Fibroblast of the aortic adventitia (primary cell): Measurements from ENCODE around the gene NELL1. TPM values are rescaled to one million over a fixed set of nuclear protein-coding genes. Genes with fewer than 3 reads are reported as not detected.

Experiments used
- DNase-seq: peaks from one replicate; pipeline ENCODE4 v3.0.0-alpha.2; 2010; ENCODE audit warnings: low read depth
- H3K4me3 ChIP-seq: 2 replicates; pipeline ENCODE4 v1.5.1; 2011; ENCODE audit warnings: low read depth, mild to moderate bottlenecking, control low read depth, low read length, moderate library complexity
- total RNA-seq: library from RNA; depleted of rRNA; stranded (reverse); fragments of >200 nt; gene quantifications from 2 replicates; pipeline ENCODE4 v1.2.3, GENCODE V29; 2012; ENCODE audit warnings: low replicate concordance
- TF ChIP-seq, protein P1 (sequence below): IDR thresholded peaks from 2 replicates; pipeline ENCODE4 v1.5.1; 2011; ENCODE audit warnings: mild to moderate bottlenecking, low read length, control low read depth, inconsistent platforms; ENCODE audit not compliant: insufficient read depth

Gene NELL1
- total RNA-seq, 1 donor = not detected

GRCh38 chr11:21053466-21053865 is 384.1 kb downstream of the NELL1 start:
- no peak for DNase-seq
- TF ChIP-seq, protein P1, sequence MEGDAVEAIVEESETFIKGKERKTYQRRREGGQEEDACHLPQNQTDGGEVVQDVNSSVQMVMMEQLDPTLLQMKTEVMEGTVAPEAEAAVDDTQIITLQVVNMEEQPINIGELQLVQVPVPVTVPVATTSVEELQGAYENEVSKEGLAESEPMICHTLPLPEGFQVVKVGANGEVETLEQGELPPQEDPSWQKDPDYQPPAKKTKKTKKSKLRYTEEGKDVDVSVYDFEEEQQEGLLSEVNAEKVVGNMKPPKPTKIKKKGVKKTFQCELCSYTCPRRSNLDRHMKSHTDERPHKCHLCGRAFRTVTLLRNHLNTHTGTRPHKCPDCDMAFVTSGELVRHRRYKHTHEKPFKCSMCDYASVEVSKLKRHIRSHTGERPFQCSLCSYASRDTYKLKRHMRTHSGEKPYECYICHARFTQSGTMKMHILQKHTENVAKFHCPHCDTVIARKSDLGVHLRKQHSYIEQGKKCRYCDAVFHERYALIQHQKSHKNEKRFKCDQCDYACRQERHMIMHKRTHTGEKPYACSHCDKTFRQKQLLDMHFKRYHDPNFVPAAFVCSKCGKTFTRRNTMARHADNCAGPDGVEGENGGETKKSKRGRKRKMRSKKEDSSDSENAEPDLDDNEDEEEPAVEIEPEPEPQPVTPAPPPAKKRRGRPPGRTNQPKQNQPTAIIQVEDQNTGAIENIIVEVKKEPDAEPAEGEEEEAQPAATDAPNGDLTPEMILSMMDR = no peak
- H3K4me3 ChIP-seq = no peak overlapping the region

- TF ChIP-seq, protein P1 = no peak
- no peak for DNase-seq
- no peak overlapping the region for H3K4me3 ChIP-seq
Observed at GRCh38 chr11:21056644-21057043, 387.3 kb downstream of the NELL1 start.

DNA sequence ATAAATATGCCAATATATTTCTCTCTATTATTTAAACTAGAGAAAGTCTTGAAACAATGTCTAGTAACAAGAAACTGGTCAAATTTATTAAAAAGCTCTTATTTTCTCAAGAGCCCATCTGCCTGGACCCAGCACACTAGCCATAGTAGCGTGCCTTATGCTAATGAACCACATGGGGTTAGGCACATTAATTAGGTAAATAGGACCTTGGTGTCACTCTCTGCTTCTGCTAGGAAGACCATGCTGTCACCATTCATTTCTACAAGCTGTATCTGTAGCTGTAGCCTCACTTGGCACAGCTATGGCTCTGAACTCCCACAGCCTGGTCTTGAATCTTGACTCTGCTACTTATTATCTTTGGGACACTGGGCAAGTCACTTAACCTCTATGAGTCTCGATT is 390.5 kb downstream of the NELL1 start:
- TF ChIP-seq, protein P1 = no peak
- no peak for DNase-seq
- H3K4me3 ChIP-seq = no peak overlapping the region

DNA sequence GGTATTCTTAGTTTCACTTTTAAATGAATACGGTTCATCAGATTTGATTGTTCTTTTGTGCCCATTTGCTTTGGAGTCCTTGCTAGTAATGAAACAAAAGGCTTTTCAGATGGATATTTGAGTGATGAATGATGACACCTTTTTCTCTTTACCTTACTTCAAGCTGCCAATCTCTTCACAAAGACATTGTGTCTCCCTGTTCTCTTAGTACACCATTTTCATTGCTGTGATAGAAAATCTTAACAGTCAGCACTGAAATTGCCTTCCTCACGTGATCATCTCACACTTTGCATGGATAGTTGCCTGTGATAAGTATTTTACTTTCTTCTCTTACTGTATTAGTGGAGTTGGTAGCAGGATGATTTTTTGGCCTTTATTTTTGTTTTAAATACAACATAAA is 396.6 kb downstream of the NELL1 start:
- no peak for DNase-seq
- no peak overlapping the region for H3K4me3 ChIP-seq
- TF ChIP-seq, protein P1 = no peak

DNA sequence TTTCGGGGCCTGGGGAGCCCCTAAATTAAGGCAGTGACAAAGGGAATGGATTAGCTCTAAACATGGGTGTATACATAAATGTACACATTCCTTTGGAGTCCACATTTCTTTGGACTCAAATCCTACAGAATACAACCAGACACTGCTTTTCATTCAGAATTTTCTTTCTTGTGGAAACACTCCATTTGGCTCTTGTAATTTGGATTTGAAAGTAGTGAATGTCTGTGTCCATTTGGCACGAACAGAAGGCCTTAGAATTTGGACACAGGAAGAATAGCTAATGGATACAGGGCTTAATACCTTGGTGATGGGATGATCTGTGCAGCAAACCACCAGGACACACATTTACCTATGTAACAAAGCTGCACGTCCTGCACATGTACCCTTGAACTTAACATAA is 399.5 kb downstream of the NELL1 start:
- TF ChIP-seq, protein P1 = no peak
- H3K4me3 ChIP-seq = no peak overlapping the region

GRCh38 chr11:21069909-21070308 is 400.5 kb downstream of the NELL1 start:
- no peak for DNase-seq
- no peak overlapping the region for H3K4me3 ChIP-seq
- TF ChIP-seq, protein P1 = no peak

More for the DNA sequence above, 399.5 kb downstream of the NELL1 start:
- DNase-seq = no peak

- DNase-seq = no peak
- TF ChIP-seq, protein P1 = no peak
- no peak overlapping the region for H3K4me3 ChIP-seq
Observed at GRCh38 chr11:21072558-21072957, 403.2 kb downstream of the NELL1 start.
